IMR-90 (cell line): ENCODE measurements around the gene MB. TPM values are rescaled to one million over a fixed set of nuclear protein-coding genes. Genes with fewer than 3 reads are reported as not detected.

Experiments used
- ATAC-seq: fragments of 200-7000 bp; cut with Tn5 transposase; 2 replicates; pipeline ENCODE4 v1.9.1; 2020; ENCODE audit warnings: low read depth, mild to moderate bottlenecking, moderate library complexity
- BruUV-seq: library from RNA; stranded (reverse); fragments of 400-500 nt; replicated peaks from 2 replicates; lab custom pipeline; 2021; lab: Mats Ljungman, UMichigan
- CTCF ChIA-PET: fragments of 300-600 bp; formaldehyde crosslinking; extraction: SDS; loops from one replicate; lab custom pipeline; 2021; ENCODE audit warnings: antibody characterized with exemption; lab: Yijun Ruan, JAX
- POLR2A ChIA-PET: fragments of 300-600 bp; sonication (Branson Sonifier 250); formaldehyde crosslinking; loops from one replicate; lab custom pipeline; 2022; ENCODE audit warnings: antibody characterized with exemption; ENCODE audit not compliant: unreplicated experiment; lab: Charles Lee
- DNase-seq: peaks from one replicate; pipeline ENCODE4 v3.0.0; 2013
- H2AFZ ChIP-seq: replicated peaks from 2 replicates; pipeline ENCODE3; 2013; ENCODE audit warnings: low read length, mild to moderate bottlenecking; ENCODE audit not compliant: poor library complexity
- H2AK5ac ChIP-seq: 2 replicates; pipeline ENCODE4 v1.6.1; 2013; ENCODE audit warnings: low read depth, low read length, inconsistent platforms
- H2AK9ac ChIP-seq: replicated peaks from 2 replicates; pipeline ENCODE3; 2013; ENCODE audit warnings: mild to moderate bottlenecking, low read depth, low read length, moderate library complexity; ENCODE audit not compliant: poor library complexity
- H2BK120ac ChIP-seq: 2 replicates; pipeline ENCODE4 v1.6.1; 2013; ENCODE audit warnings: low read depth, low read length, inconsistent platforms
- H2BK15ac ChIP-seq: 3 replicates; pipeline ENCODE4 v1.6.1; 2013; ENCODE audit warnings: low read depth, low read length, inconsistent platforms
- H2BK20ac ChIP-seq: 2 replicates; pipeline ENCODE4 v1.6.1; 2013; ENCODE audit warnings: low read depth, mild to moderate bottlenecking, inconsistent platforms, low read length, moderate library complexity
- H2BK5ac ChIP-seq: 2 replicates; pipeline ENCODE4 v1.6.1; 2013; ENCODE audit warnings: mild to moderate bottlenecking, low read depth, low read length, inconsistent platforms; ENCODE audit not compliant: poor library complexity, severe bottlenecking
- H3K14ac ChIP-seq: replicated peaks from 2 replicates; pipeline ENCODE4 v1.6.1; 2013; ENCODE audit warnings: low read depth, low read length, inconsistent platforms
- H3K18ac ChIP-seq: 2 replicates; pipeline ENCODE4 v1.6.1; 2013; ENCODE audit warnings: low read depth, low read length, control low read depth
- H3K23ac ChIP-seq: 2 replicates; pipeline ENCODE4 v1.6.1; 2013; ENCODE audit warnings: low read depth, low read length, inconsistent platforms
- H3K27ac ChIP-seq: 2 replicates; pipeline ENCODE4 v1.5.1; 2013; ENCODE audit warnings: mild to moderate bottlenecking, control low read depth, low read length; ENCODE audit not compliant: insufficient read depth
- H3K27me3 ChIP-seq: 2 replicates; pipeline ENCODE4 v1.6.1; 2013; ENCODE audit warnings: low read length; ENCODE audit not compliant: control insufficient read depth, insufficient read depth
- H3K36me3 ChIP-seq: 2 replicates; pipeline ENCODE4 v1.6.1; 2013; ENCODE audit warnings: low read length, mixed read lengths; ENCODE audit not compliant: control insufficient read depth, insufficient read depth
- H3K4ac ChIP-seq: 2 replicates; pipeline ENCODE4 v1.6.1; 2013; ENCODE audit warnings: low read depth, low read length, inconsistent platforms
- H3K4me1 ChIP-seq: 2 replicates; pipeline ENCODE4 v1.6.1; 2013; ENCODE audit warnings: low read length, mixed read lengths; ENCODE audit not compliant: control insufficient read depth, insufficient read depth
- H3K4me2 ChIP-seq: 2 replicates; pipeline ENCODE4 v1.6.1; 2013; ENCODE audit warnings: low read depth, mild to moderate bottlenecking, control low read depth, low read length, moderate library complexity
- H3K4me3 ChIP-seq: 2 replicates; pipeline ENCODE4 v1.5.1; 2013; ENCODE audit warnings: low read depth, mild to moderate bottlenecking, control low read depth, low read length, moderate library complexity; ENCODE audit not compliant: insufficient read depth
- H3K56ac ChIP-seq: 2 replicates; pipeline ENCODE4 v1.6.1; 2013; ENCODE audit warnings: low read length, inconsistent platforms; ENCODE audit not compliant: insufficient read depth; ENCODE audit errors: extremely low read depth
- H3K79me1 ChIP-seq, 2 experiments: 2 replicates each; pipeline ENCODE4 v1.6.1; 2013; ENCODE audit warnings: low read length in 2 of 2, inconsistent platforms in 1 of 2, low read depth in 1 of 2
- H3K9ac ChIP-seq: 2 replicates; pipeline ENCODE4 v1.6.1; 2013; ENCODE audit warnings: low read depth, low read length, control low read depth
- H3K9me1 ChIP-seq: 2 replicates; pipeline ENCODE4 v1.6.1; 2013; ENCODE audit warnings: low read length, inconsistent platforms; ENCODE audit not compliant: insufficient read depth
- H3K9me3 ChIP-seq: 2 replicates; pipeline ENCODE4 v1.6.1; 2013; ENCODE audit warnings: low read length; ENCODE audit not compliant: control insufficient read depth, insufficient read depth
- H4K20me1 ChIP-seq: 2 replicates; pipeline ENCODE4 v1.6.1; 2013; ENCODE audit warnings: low read length, inconsistent platforms; ENCODE audit not compliant: insufficient read depth
- H4K5ac ChIP-seq: 2 replicates; pipeline ENCODE4 v1.6.1; 2013; ENCODE audit warnings: mild to moderate bottlenecking, low read depth, low read length, control low read depth
- H4K8ac ChIP-seq, 2 experiments: 2 replicates each; pipeline ENCODE4 v1.6.1; 2013; ENCODE audit warnings: low read depth in 2 of 2, low read length in 2 of 2, control low read depth in 1 of 2, inconsistent platforms in 1 of 2
- H4K91ac ChIP-seq: 2 replicates; pipeline ENCODE4 v1.6.1; 2013; ENCODE audit warnings: low read depth, low read length, inconsistent platforms; ENCODE audit not compliant: insufficient read depth
- FOS ChIP-seq: fragments of 150-350 bp; IDR thresholded peaks from 2 replicates; pipeline ENCODE4 v1.6.1; 2016; ENCODE audit warnings: low read depth, low read length
- MAFK ChIP-seq: IDR thresholded peaks from 2 replicates; pipeline ENCODE4 v1.6.1; 2012; ENCODE audit warnings: low read depth, low read length, improper control_type of control experiment
- MAZ ChIP-seq: IDR thresholded peaks from 2 replicates; pipeline ENCODE4 v1.6.1; 2012; ENCODE audit warnings: low read depth, mild to moderate bottlenecking, low read length, improper control_type of control experiment, moderate library complexity, borderline replicate concordance
- RCOR1 ChIP-seq: IDR thresholded peaks from 2 replicates; pipeline ENCODE4 v1.6.1; 2012; ENCODE audit warnings: mild to moderate bottlenecking, low read length, improper control_type of control experiment; ENCODE audit not compliant: insufficient replicate concordance
- RFX5 ChIP-seq: IDR thresholded peaks from 2 replicates; pipeline ENCODE4 v1.8.0; 2012; ENCODE audit warnings: low read depth, mild to moderate bottlenecking, low read length, moderate library complexity
- SMC3 ChIP-seq: fragments of 150-350 bp; IDR thresholded peaks from 2 replicates; pipeline ENCODE4 v1.6.1; 2016; ENCODE audit warnings: low read depth, mild to moderate bottlenecking, antibody characterized with exemption, low read length, moderate library complexity
- WGBS, 2 experiments: methylation state at CpG; one replicate each; pipeline versions ENCODE4 v1.1.5 to v1.1.7; 2013; ENCODE audit warnings: missing lambda C conversion rate in 2 of 2; ENCODE audit not compliant: insufficient read length in 1 of 2; ENCODE audit errors: extremely low coverage in 2 of 2; 5-methylcytosine and 5-hydroxymethylcytosine counted together
- dilution Hi-C: fragments of 300-500 bp; cut with HindIII; formaldehyde crosslinking; loops from one replicate; pipeline ENCODE4 v1.14.3; 2018; ENCODE audit warnings: low sequenced_read_pairs; ENCODE audit not compliant: unreplicated experiment
- in situ Hi-C: fragments of 300-500 bp; cut with MboI; formaldehyde crosslinking; loops from 3 replicates; pipeline ENCODE4 v1.14.3; 2019; ENCODE audit warnings: low sequenced_read_pairs, inconsistent platforms, mixed read lengths
- intact Hi-C: fragments of 100-400 bp; cut with micrococcal nuclease; formaldehyde crosslinking; loops from 2 replicates; pipeline ENCODE4 v1.10.0; 2022
- polyA plus RNA-seq, 3 experiments: library from polyadenylated mRNA; depleted of rRNA; stranded (reverse); fragments of >200 nt; gene quantifications; 2 replicates each; pipeline ENCODE4 v1.2.3, GENCODE V29; 2012; ENCODE audit warnings: low replicate concordance in 1 of 3
- total RNA-seq: library from RNA; depleted of rRNA; stranded (reverse); fragments of >200 nt; gene quantifications from 2 replicates; pipeline ENCODE4 v1.2.3, GENCODE V29; 2012
- TF ChIP-seq, protein P1 (sequence below): fragments of 150-350 bp; IDR thresholded peaks from 2 replicates; pipeline ENCODE4 v1.6.1; 2016; ENCODE audit warnings: low read depth, mild to moderate bottlenecking, low read length, moderate library complexity, borderline replicate concordance
- TF ChIP-seq, protein P2 (sequence below): fragments of 150-350 bp; IDR thresholded peaks from 2 replicates; pipeline ENCODE4 v1.6.1; 2017; ENCODE audit warnings: mild to moderate bottlenecking, antibody characterized with exemption, low read length, low read depth

MB gene
- total and polyA plus RNA-seq, 2 of the 4 experiments (the other 2 are of a cell fraction): not detected

DNA sequence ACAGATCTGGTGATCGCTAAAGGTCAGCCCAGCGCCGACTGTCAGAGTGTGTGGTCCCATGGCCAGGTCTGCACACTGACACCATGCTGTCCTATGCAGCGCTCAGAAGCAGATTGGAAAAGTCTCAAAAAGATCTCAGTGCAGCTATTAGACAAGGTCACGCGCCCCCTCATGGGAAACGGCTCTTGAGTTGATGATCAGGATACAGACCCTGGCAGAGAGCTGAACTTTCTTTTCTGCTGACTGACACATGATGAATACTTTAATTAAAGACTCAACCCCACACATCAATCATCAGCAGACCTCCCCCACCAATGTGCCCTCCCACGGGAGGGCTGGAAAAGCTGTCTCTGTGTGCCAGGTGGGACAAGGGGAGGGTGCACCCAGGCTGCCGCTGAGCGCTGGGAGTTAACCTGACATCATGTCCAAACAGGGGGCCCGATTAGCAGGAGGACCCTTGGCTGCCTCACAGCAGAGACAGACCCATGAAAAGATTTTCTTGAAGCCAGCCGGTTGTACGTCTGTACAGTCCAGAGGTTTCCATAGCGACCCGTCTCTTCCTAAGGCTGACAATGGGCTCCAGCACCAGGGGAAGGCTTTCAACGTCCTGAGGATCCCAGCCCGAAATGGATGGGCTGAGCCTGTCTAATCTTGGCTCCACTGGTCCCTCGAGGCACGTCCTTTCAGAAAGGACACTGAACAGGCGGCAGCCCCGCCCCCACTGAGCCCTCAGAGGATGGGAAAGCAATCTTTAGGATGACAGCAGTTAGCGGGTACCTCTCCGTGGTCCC is 49.6 kb downstream of the MB start:
- Histone ChIP-seq H2AK9ac (no peak overlapping the region), H3K56ac (no peak overlapping the region), H4K20me1 (no peaks in the 10 kb centered on the region), H3K9me1 (peaks cover 17% of the 10 kb centered on the region), H2AK5ac (no peak overlapping the region), H2BK5ac (no peak overlapping the region), H4K8ac (no peak overlapping the region), H2BK20ac (0 out of 2 replicates have a peak overlapping the region, but pooled peaks have one; percentile 10), H3K4me1 (peaks cover 27% of the 10 kb centered on the region), H2BK120ac (no peak overlapping the region), H3K9me3 (no peaks in the 10 kb centered on the region), H3K36me3 (no peaks in the 10 kb centered on the region), H3K4me3 (no peak overlapping the region), H3K79me1 (no peaks in the 10 kb centered on the region), H3K9ac (no peak overlapping the region), H3K4ac (no peak overlapping the region), H3K23ac (no peak overlapping the region), H3K18ac (no peak overlapping the region; the same call in 1 of the 2 replicates), H3K14ac (no peak overlapping the region), H2AFZ (no peak overlapping the region), H4K5ac (no peak overlapping the region; the same call in 1 of the 2 replicates), H3K4me2 (no peak overlapping the region), H2BK15ac (no peak overlapping the region), H3K27me3 (no peaks in the 10 kb centered on the region; the same call in 1 of the 2 replicates), H3K27ac (no peak overlapping the region), H4K91ac (no peak overlapping the region)
- no TSS peak for BruUV-seq
- WGBS, 2 experiments: 73% methylated on average over 11 of the region's 23 CpGs; no CpG with 5 or more reads in 1 of the 2 experiments
- ATAC-seq (no peak), DNase-seq (no peak)
- intact Hi-C loops: loop anchor here (5.0 kb wide), 2 partner anchors 120 to 135 kb away; no protein-coding TSS in a partner anchor
- dilution Hi-C loops: no loop called here
- ChIA-PET POLR2A (no interaction called here), CTCF (no interaction called here)
- TF ChIP-seq MAFK (no peak), RFX5 (no peak), SMC3 (no peak), RCOR1 (no peak), FOS (no peak), MAZ (no peak)
- TF ChIP-seq, protein P1, sequence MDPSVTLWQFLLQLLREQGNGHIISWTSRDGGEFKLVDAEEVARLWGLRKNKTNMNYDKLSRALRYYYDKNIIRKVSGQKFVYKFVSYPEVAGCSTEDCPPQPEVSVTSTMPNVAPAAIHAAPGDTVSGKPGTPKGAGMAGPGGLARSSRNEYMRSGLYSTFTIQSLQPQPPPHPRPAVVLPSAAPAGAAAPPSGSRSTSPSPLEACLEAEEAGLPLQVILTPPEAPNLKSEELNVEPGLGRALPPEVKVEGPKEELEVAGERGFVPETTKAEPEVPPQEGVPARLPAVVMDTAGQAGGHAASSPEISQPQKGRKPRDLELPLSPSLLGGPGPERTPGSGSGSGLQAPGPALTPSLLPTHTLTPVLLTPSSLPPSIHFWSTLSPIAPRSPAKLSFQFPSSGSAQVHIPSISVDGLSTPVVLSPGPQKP: no peak
- TF ChIP-seq, protein P2, sequence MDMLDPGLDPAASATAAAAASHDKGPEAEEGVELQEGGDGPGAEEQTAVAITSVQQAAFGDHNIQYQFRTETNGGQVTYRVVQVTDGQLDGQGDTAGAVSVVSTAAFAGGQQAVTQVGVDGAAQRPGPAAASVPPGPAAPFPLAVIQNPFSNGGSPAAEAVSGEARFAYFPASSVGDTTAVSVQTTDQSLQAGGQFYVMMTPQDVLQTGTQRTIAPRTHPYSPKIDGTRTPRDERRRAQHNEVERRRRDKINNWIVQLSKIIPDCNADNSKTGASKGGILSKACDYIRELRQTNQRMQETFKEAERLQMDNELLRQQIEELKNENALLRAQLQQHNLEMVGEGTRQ: no peak
- in situ Hi-C loops: no loop called here
